ENCODE data around the gene CDCA7. TPM values are rescaled to one million over a fixed set of nuclear protein-coding genes. Genes with fewer than 3 reads are reported as not detected.
"Not testable (repeated sequence)": the region's sequence is repeated elsewhere in the genome, so short reads cannot be mapped to it uniquely, and the experiment has no call there.

Gene CDCA7
- total RNA-seq, 2 experiments from 2014 or later: 59.9 to 64.1 TPM

DNA sequence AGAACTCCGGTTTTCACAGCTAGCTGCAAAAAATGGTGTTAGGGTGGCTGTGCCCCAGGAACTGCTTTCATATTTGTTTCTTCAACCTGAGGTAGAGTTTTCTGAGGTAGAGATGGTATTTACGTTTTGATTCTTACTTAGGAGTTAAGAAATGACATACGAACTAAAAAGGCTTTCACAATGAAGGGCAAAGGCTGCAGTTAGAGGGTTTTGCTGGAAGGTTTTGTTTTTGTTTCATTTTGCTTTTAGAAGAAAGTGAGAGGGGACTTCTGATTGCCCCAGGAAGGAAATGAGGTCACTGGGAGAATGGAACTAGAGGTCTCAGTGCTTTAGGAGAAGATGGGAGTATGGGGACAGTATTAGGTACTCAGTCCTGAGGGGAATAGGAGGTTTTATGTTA lies 15.5 kb downstream of the CDCA7 start:
- Mint-ChIP-seq H3K9me3 (no peaks in the 10 kb centered on the region), H3K36me3 (peaks cover 46% of the 10 kb centered on the region), H3K27ac (peak overlapping the region; percentile 57), H3K27me3 (no peaks in the 10 kb centered on the region), H3K4me3 (no peak overlapping the region), H3K4me1 (ENCODE audit: low read depth) (peaks cover 23% of the 10 kb centered on the region)
- intact Hi-C loops (cut with micrococcal nuclease): loop anchor here (5.0 kb wide), 1 partner anchor 83 kb away; no protein-coding TSS in a partner anchor
- no peak for DNase-seq
- CTCF ChIA-PET: no interaction called here
- POLR2A ChIA-PET: interaction anchor here (1.1 kb wide), 1 partner anchor 14 kb away, joined by 3 read pairs; no protein-coding TSS in a partner anchor

DNA sequence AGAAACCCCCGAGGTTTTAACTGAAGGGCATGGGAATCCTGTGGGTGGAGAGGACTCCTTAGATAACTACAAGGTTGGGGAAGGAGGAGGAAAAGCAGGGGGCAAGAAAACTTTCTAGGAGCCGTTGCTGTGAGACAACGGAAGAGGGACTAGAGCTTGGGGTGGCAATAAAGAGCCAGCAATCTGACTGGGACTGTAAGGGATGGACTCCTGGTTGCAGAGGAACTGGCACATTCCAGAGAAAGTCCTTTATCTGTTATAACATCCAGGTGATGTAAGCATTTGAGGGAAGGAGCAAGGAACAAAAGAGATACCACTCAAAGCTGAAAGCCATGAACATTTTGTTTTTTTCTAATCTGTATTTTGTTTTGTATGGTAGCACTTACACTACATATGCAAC lies 16.4 kb downstream of the CDCA7 start:
- H3K4me3 Mint-ChIP-seq: no peak overlapping the region
- H3K4me1 Mint-ChIP-seq (ENCODE audit: low read depth): peaks cover 23% of the 10 kb centered on the region
- DNase-seq: no peak
- H3K27ac Mint-ChIP-seq: peak overlapping the region; percentile 57
- ChIA-PET CTCF (no interaction called here), POLR2A (no interaction called here)
- H3K27me3 Mint-ChIP-seq: no peaks in the 10 kb centered on the region
- H3K36me3 Mint-ChIP-seq: peaks cover 39% of the 10 kb centered on the region
- no peaks in the 10 kb centered on the region for H3K9me3 Mint-ChIP-seq
- intact Hi-C loops (cut with micrococcal nuclease): loop anchor here (5.0 kb wide), 1 partner anchor 84 kb away; no protein-coding TSS in a partner anchor

DNA sequence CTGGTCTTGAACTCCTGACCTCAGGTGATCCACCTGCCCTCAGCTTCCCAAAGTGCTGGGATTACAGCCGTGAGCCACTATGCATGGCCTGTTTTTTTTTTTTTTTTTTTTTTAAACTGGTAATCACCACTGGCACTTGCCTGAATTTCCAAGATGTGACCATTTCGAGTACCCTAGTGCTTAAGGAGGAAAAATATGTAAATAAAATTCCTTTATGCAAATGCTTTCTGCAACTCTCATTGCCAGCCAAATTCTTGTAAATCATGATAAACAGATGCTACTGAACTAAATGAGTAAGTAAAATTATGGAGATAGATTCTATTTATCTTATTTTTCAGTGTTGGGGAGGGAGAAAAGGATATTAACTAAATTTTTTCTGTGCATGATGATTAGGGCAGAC lies 18.6 kb downstream of the CDCA7 start:
- no peaks in the 10 kb centered on the region for H3K27me3 Mint-ChIP-seq
- POLR2A ChIA-PET: no interaction called here
- no peak overlapping the region for H3K4me3 Mint-ChIP-seq
- DNase-seq: no peak
- peaks cover 17% of the 10 kb centered on the region for H3K36me3 Mint-ChIP-seq
- no peaks in the 10 kb centered on the region for H3K9me3 Mint-ChIP-seq
- intact Hi-C loops (cut with micrococcal nuclease): loop anchor here (5.0 kb wide), 1 partner anchor 86 kb away; no protein-coding TSS in a partner anchor
- peaks cover 23% of the 10 kb centered on the region for H3K4me1 Mint-ChIP-seq (ENCODE audit: low read depth)
- no peak overlapping the region for H3K27ac Mint-ChIP-seq
- CTCF ChIA-PET: no interaction called here

DNA sequence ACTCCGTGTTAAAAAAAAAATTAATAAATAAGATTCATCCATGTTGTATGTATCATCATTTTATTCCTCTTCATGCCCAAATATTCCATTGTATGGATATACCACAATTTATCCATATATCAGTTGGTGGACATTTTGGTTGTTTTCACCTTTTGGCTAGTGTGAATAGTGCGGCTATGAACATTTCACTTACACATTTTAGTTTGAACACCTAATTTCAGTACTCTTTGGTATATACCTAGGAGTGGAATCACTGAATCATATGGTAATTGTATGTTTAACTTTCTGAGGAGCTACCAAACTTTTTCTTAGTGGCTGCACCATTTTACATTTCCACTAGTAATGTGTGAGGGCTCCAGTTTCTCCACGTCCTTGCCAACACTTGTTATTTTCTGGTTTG lies 20.0 kb downstream of the CDCA7 start:
- ChIA-PET POLR2A (no interaction called here), CTCF (no interaction called here)
- intact Hi-C loops (cut with micrococcal nuclease): loop anchor here (5.0 kb wide), 1 partner anchor 87 kb away; no protein-coding TSS in a partner anchor
- Mint-ChIP-seq H3K9me3 (no peaks in the 10 kb centered on the region), H3K27me3 (no peaks in the 10 kb centered on the region), H3K36me3 (peaks cover 7% of the 10 kb centered on the region), H3K27ac (no peak overlapping the region), H3K4me3 (no peak overlapping the region), H3K4me1 (ENCODE audit: low read depth) (peaks cover 14% of the 10 kb centered on the region)
- no peak for DNase-seq

DNA sequence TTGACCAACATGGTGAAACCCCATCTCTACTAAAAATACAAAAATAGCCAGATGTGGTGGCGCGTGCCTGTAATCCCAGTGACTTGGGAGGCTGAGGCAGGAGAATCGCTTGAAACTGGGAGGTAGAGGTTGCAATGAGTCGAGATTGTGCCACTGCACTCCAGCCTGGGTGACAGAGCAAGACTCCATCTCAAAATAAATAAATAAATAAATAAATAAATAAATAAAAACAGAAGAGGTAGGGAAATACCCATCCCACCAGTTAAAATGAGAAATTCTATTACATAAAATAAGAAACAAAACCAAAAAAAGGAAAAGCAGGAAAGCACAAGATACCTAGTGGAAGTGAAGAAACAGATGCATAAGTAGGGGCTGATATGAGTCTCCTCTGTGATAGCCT lies 30.9 kb downstream of the CDCA7 start:
- DNase-seq; H3K4me3 Mint-ChIP-seq; CTCF ChIA-PET; H3K4me1 Mint-ChIP-seq (ENCODE audit: low read depth); H3K27me3 Mint-ChIP-seq; H3K9me3 Mint-ChIP-seq; H3K36me3 Mint-ChIP-seq; intact Hi-C loops (cut with micrococcal nuclease); POLR2A ChIA-PET; H3K27ac Mint-ChIP-seq: not testable (repeated sequence)

DNA sequence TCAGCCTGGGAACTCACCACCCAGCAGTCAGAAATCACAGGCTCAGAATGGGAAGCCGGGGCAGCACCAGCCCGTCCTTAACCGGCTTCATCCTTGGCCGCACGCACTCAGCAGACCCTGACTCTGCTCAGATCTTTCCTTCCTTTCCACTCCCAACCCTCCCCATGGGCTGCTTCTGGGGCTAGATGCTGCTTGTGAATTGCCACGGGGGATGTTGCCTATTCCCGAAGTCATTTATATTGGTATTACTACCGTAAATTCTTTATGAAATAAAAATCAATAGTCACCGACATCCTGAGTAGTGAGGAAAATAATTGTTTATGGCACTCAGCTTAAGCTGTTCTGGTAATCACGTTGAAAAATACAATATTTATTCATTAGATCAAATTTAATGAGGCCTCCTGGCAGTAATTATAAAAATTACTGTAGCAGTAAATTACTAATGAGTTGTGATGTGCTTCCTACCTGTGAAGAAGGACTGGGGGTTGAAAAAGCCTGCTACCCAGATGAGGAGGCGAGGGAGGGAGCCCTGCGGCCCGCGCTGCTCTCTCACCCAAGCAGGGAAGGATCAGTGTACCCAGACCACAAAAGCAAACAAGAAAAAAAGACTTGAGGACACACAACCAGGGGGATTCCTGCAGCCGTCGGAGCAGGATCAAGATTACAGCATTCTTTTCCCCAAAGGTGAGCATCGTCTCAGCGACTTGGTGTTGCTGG lies 31.5 kb downstream of the CDCA7 start:
- POLR2A ChIA-PET: no interaction called here
- CTCF ChIA-PET: no interaction called here
- intact Hi-C loops (cut with micrococcal nuclease): no loop called here
- Mint-ChIP-seq H3K27me3 (no peaks in the 10 kb centered on the region), H3K4me1 (ENCODE audit: low read depth) (no peaks in the 10 kb centered on the region), H3K27ac (no peak overlapping the region), H3K4me3 (no peak overlapping the region), H3K9me3 (no peaks in the 10 kb centered on the region), H3K36me3 (no peaks in the 10 kb centered on the region)
- DNase-seq: no peak

DNA sequence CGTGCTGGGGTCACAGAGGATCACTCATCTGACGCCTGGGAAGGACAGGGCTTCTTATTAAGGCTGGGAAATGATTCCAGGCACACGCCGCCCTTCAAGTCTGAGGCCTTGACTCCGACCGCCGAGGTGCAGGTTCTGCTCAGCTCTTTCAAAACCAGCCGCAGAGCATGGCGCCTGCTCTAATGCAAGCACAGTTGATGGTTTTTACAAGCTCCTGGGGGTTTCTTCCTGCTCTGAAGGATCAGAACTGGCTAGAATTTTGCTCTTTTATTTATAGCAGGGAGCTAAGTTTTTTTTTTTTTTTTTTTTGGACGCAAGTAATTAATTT lies 32.0 kb downstream of the CDCA7 start:
- POLR2A ChIA-PET: no interaction called here
- DNase-seq: no peak
- CTCF ChIA-PET: no interaction called here
- H3K4me1 Mint-ChIP-seq (ENCODE audit: low read depth): no peaks in the 10 kb centered on the region
- H3K9me3 Mint-ChIP-seq: no peaks in the 10 kb centered on the region
- H3K27ac Mint-ChIP-seq: no peak overlapping the region
- H3K27me3 Mint-ChIP-seq: no peaks in the 10 kb centered on the region
- no peaks in the 10 kb centered on the region for H3K36me3 Mint-ChIP-seq
- intact Hi-C loops (cut with micrococcal nuclease): no loop called here
- no peak overlapping the region for H3K4me3 Mint-ChIP-seq

DNA sequence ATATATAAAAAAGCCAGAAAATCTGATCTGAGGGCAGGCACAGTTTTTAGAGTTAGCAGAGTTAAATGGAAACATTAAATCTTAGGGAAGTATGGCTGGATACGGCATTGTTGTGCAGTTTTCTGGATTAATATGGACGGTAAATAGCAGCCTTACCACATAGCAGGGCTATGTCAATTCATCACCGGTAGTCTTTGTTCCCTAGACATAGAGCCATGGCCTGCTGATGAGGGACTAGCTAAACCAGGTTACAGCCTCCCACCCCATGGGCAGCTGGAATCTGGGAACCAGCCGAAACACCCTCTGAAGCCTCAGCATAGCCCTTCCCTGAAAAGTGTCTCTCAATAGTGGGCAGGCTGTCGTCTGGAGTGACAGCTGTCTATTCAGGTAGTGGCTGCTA lies 32.4 kb downstream of the CDCA7 start:
- intact Hi-C loops (cut with micrococcal nuclease): no loop called here
- no peaks in the 10 kb centered on the region for H3K36me3 Mint-ChIP-seq

DNA sequence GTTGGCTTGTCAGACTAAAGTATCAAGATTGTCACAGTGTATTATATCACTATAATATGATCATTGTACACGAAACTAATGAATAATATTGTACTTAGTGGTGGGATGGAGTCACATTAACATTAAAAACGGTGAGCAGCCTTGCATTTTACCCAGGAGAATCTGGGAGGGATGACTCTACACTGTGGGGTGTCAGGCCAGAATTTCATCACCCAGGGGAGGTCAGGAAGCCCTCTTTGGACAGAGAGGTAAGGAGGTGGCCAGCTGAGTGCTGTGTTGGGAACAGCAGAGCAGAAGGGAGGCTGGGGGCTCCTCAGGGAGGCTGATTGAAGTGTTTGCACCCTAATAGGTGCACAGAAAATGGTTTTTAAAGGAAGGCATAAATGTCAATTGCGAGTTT lies 33.0 kb downstream of the CDCA7 start:
- H3K9me3 Mint-ChIP-seq: no peaks in the 10 kb centered on the region
- H3K27me3 Mint-ChIP-seq: peaks cover 3% of the 10 kb centered on the region
- DNase-seq: no peak
- no peaks in the 10 kb centered on the region for H3K4me1 Mint-ChIP-seq (ENCODE audit: low read depth)
- CTCF ChIA-PET: no interaction called here
- no peaks in the 10 kb centered on the region for H3K36me3 Mint-ChIP-seq
- no peak overlapping the region for H3K4me3 Mint-ChIP-seq
- POLR2A ChIA-PET: no interaction called here
- no peak overlapping the region for H3K27ac Mint-ChIP-seq
- intact Hi-C loops (cut with micrococcal nuclease): no loop called here

More for the DNA sequence above, 32.4 kb downstream of the CDCA7 start:
- Mint-ChIP-seq H3K27ac (no peak overlapping the region), H3K9me3 (no peaks in the 10 kb centered on the region), H3K4me1 (ENCODE audit: low read depth) (no peaks in the 10 kb centered on the region), H3K4me3 (no peak overlapping the region), H3K27me3 (no peaks in the 10 kb centered on the region)
- no peak for DNase-seq
- ChIA-PET CTCF (no interaction called here), POLR2A (no interaction called here)

DNA sequence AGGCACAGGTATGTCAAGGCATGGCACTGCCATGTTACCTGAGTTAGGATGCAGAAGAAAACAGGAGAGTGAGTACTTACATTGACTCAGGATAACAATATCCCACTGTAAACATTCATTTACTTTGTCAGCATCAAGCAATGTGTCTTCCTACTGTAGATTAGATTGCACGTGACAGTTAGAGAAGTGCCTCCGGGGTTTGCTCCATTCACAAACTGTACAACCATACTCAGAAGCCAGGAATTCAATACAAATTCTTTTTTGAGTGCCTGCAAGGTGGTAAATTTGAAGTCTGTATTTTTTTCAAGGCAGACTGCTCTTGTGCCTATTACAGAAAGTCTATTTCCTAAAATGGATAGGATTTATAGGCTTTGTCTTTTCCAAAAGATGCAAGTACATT lies 34.1 kb downstream of the CDCA7 start:
- Mint-ChIP-seq H3K4me3 (no peak overlapping the region), H3K9me3 (no peaks in the 10 kb centered on the region), H3K4me1 (ENCODE audit: low read depth) (no peaks in the 10 kb centered on the region), H3K27me3 (peaks cover 3% of the 10 kb centered on the region), H3K27ac (no peak overlapping the region), H3K36me3 (no peaks in the 10 kb centered on the region)
- intact Hi-C loops (cut with micrococcal nuclease): no loop called here
- POLR2A ChIA-PET: no interaction called here
- CTCF ChIA-PET: interaction anchor here (1.5 kb wide), 1 partner anchor 14 kb away, joined by 6 read pairs; no protein-coding TSS in a partner anchor
- no peak for DNase-seq

DNA sequence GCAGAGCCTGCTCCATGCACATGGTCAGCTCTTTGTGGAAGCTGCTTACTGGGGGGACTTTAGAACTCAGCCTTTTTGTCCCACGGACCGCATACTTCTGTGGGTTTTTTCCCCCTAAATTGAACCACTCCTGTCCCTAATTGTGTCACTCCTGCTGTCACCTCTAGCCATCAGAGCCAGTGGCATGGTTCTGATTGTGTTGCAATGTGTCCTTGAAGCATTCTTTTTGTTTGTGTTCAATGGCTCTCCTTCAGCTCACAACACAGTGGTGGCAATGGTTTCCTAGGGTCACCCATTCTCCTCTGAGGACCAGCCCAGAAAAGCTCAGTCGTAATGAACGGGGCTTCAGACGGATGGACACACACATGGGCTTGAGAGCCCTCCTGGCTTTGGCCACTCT lies 35.4 kb downstream of the CDCA7 start:
- Mint-ChIP-seq H3K27me3 (peaks cover 11% of the 10 kb centered on the region), H3K9me3 (no peaks in the 10 kb centered on the region), H3K4me1 (ENCODE audit: low read depth) (no peaks in the 10 kb centered on the region), H3K4me3 (no peak overlapping the region), H3K36me3 (no peaks in the 10 kb centered on the region), H3K27ac (no peak overlapping the region)
- intact Hi-C loops (cut with micrococcal nuclease): no loop called here
- POLR2A ChIA-PET: no interaction called here
- no peak for DNase-seq
- CTCF ChIA-PET: interaction anchor here (1.5 kb wide), 1 partner anchor 13 kb away, joined by 6 read pairs; no protein-coding TSS in a partner anchor

DNA sequence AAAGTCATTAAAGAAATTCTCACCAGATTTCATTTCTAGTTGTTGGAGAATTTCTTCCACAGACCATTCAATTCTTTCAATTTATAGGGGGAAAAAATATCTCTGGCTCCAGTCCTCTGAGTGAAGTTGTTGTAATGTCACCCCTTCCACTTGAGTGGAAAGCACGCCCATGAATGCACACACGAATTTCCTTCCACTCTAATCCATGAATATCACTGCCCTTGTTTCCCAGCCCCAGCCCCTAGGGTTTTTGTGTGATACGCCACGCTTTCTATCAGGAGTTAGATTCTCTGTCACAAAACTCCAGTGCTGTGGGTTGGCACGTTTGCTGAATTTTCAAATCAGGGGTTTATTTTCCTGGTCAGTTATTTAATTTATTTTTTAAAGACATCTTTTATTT lies 38.1 kb downstream of the CDCA7 start:
- no peaks in the 10 kb centered on the region for H3K9me3 Mint-ChIP-seq
- ChIA-PET CTCF (no interaction called here), POLR2A (no interaction called here)
- no peak for DNase-seq
- no peaks in the 10 kb centered on the region for H3K4me1 Mint-ChIP-seq (ENCODE audit: low read depth)
- no peaks in the 10 kb centered on the region for H3K36me3 Mint-ChIP-seq
- intact Hi-C loops (cut with micrococcal nuclease): no loop called here
- H3K4me3 Mint-ChIP-seq: no peak overlapping the region
- H3K27ac Mint-ChIP-seq: no peak overlapping the region
- H3K27me3 Mint-ChIP-seq: peaks cover 27% of the 10 kb centered on the region

DNA sequence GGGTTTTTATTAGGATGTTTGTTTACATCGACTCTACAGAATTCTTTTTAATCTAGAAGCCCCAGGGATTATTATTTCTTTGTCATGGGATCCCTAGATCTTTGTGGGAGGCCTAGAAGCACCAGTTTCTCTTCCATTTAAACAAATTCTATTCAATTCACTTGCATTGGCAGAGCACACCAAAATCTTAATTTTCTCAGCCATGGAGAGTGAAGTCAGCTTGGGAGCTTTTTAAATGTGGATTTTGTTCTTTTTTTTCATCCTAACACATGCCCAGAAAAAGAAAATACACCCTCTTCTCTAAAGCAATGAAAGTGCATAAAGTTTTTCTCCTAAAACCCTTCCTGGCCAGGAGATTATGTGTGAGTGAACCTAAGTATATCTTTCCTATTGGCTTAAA lies 38.5 kb downstream of the CDCA7 start:
- intact Hi-C loops (cut with micrococcal nuclease): no loop called here
- H3K4me3 Mint-ChIP-seq: no peak overlapping the region
- DNase-seq: no peak
- peaks cover 29% of the 10 kb centered on the region for H3K27me3 Mint-ChIP-seq
- no peaks in the 10 kb centered on the region for H3K4me1 Mint-ChIP-seq (ENCODE audit: low read depth)
- H3K9me3 Mint-ChIP-seq: no peaks in the 10 kb centered on the region
- CTCF ChIA-PET: no interaction called here
- H3K27ac Mint-ChIP-seq: no peak overlapping the region
- POLR2A ChIA-PET: no interaction called here
- H3K36me3 Mint-ChIP-seq: no peaks in the 10 kb centered on the region

All from activated CD4-positive, alpha-beta memory T cell treated with anti-CD3 and anti-CD28 coated beads for 36 hours (primary cell).